ENCODE data around the gene SLC39A11.

Gene SLC39A11

GRCh38 chr17:72971226-72971880, 121.1 kb downstream of the SLC39A11 start:
- no peak for DNase-seq

- DNase-seq, result no peak
These were observed 121.7 kb downstream of the SLC39A11 start for GRCh38 chr17:72970797-72971196.

- DNase-seq, result no peak
These were observed 122.2 kb downstream of the SLC39A11 start for GRCh38 chr17:72970246-72970645.

GRCh38 chr17:72969293-72969906, 123.1 kb downstream of the SLC39A11 start:
- no peak for DNase-seq

GRCh38 chr17:72968798-72969197, 123.7 kb downstream of the SLC39A11 start:
- DNase-seq, result no peak

- DNase-seq, result no peak
These were observed 124.4 kb downstream of the SLC39A11 start for GRCh38 chr17:72967977-72968585.

- no peak for DNase-seq
These were observed 125.1 kb downstream of the SLC39A11 start for GRCh38 chr17:72967277-72967970.

- no peak for DNase-seq
These were observed 130.4 kb downstream of the SLC39A11 start for GRCh38 chr17:72962106-72962505.

GRCh38 chr17:72955391-72956140, 136.9 kb downstream of the SLC39A11 start:
- no peak for DNase-seq

- DNase-seq, result no peak
These were observed 137.9 kb downstream of the SLC39A11 start for GRCh38 chr17:72954579-72954978.

GRCh38 chr17:72953621-72954020, 138.9 kb downstream of the SLC39A11 start:
- DNase-seq, result no peak

GRCh38 chr17:72952641-72953315, 139.7 kb downstream of the SLC39A11 start:
- DNase-seq, result no peak

GRCh38 chr17:72952220-72952619, 140.3 kb downstream of the SLC39A11 start:
- no peak for DNase-seq

- peak; percentile 26 for DNase-seq
These were observed 142.1 kb downstream of the SLC39A11 start for GRCh38 chr17:72950242-72950931.

- DNase-seq, result no peak
These were observed 144.4 kb downstream of the SLC39A11 start for GRCh38 chr17:72948115-72948514.

GRCh38 chr17:72947475-72947874, 145.0 kb downstream of the SLC39A11 start:
- no peak for DNase-seq

- DNase-seq, result no peak
These were observed 145.8 kb downstream of the SLC39A11 start for GRCh38 chr17:72946696-72947095.

GRCh38 chr17:72946156-72946555, 146.3 kb downstream of the SLC39A11 start:
- DNase-seq, result no peak

GRCh38 chr17:72945473-72945872, 147.0 kb downstream of the SLC39A11 start:
- no peak for DNase-seq

- no peak for DNase-seq
These were observed 148.4 kb downstream of the SLC39A11 start for GRCh38 chr17:72943826-72944689.

GRCh38 chr17:72942579-72942978, 149.9 kb downstream of the SLC39A11 start:
- no peak for DNase-seq

All from COR-L47 (cell line).